HG02642 (cell line): ENCODE results near the gene RELCH.

Experiments
- ATAC-seq: cut with Tn5 transposase; IDR thresholded peaks from one replicate; pipeline ENCODE4 v1.9.1; 2021; ENCODE audit warnings: mild to moderate bottlenecking; ENCODE audit not compliant: unreplicated experiment, poor library complexity

Gene RELCH

DNA sequence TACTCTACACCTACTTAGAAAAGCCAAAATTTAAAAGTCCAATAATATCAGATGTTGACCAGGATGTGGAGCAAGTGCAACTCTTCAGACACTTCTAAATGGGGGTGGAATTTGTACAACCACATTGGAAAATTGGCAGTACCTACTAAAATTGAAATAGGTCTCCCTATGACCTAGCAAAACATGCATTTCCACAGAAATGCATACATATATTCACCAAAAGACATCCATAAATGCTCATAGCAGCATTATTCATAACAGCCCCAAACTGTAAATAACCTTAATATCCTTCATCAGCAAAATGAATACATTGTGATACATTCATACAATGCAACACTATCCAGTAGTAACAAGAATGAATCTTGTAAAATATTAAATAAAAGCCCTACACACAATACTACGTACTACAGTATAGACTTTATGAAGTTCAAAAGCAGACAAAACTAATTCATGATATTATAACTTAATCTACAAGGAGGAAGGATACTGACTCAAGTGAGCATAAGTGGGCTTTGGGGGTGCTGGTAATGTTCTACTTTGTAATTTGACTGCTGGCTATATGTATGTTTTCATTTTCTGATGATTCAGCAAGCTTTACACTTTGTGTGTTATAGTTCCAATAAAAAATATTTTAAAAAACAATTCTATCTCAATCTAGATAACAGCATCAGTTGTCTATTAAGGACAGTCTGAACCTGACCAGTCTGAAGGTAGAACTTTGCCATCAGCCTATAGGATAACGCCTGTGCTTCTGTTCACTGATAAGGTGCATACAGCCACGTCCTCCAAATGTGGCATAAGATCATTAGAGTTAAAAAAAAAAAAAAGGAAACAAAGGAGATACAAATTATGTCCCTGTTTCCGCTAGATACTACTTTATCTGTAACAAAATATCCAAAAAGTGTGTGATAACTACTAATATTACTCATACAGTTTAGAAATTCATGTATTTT is 131.4 kb downstream of the RELCH start:
- no peak for ATAC-seq

DNA sequence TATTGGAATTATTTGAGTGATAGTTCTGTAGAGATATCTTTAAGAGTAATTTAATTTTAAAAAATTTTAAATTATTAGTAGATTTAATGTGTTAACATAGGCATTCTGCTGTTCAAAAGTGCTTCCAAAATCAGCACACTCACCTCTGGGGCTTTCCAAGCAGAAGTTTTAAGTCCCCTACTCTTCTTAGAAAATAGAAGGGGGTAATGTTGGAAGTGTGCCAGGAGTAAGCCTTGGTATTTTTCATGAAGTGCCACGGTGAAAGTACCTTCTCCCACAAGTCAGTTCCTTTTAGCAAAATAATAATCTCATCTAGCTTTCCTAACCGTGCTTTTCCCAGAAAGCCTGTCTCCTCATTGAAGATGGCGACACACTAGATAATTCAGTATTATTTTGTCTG is 134.1 kb downstream of the RELCH start:
- no peak for ATAC-seq

DNA sequence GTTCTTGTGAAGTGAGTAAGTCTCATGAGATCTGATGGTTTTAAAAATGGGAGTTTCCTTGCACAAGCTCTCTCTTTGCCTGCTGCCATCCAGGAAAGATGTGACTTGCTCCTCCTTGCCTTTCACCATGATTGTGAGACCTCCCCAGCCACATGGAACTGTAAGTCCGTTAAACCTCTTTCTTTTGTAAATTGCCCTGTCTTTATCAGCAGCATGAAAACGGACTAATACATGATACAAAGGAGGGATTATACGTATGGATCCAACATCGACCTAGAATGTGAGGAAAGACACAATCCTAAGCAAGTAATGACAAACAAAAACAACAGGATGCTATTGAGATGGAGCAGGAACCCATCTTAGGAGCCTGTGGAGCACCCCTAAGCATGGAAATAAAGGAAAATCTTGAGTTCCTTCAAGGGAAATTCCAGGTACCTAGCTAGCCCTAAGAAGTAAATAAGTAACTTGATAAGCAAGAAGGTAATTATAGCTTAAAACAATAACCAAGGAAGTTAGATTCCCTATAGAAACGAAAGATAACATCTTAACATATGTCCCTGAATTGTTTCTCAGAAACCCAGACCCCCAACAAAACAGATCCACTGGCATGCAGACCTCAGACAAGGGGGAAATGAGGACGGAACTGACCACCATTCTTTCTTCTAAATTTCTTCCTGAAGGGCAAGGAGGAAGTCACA is 136.6 kb downstream of the RELCH start:
- ATAC-seq, result no peak

DNA sequence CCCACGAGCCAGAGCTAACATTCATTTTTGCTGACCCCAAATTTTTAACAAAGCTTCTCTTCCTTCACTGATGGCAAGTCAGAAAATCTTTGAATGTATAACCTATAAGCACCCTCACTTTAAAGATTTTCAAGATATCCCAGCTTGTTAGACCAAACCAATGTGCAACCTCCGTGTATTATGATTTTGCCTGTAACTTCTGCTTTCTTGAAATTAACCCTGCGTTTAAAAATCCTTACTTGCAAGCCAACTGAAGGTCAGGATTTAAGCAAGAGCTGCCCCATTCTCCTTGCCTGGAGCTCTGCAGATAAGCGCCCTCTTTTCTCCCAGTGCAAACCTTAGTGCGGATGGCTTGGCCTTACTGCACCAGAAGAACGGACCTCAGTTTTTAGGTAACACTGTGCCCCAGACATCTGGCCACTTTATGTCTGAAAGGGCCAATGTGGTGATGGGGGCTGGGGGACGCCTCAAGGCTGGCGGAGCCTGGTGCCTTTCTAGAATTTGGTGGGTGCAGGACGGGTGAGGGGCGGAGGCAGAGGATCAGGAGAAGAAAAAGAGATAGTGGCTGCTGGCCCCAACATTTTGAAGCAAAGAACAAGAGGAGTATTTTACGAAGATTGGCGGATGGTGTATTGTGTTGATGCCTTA is 137.2 kb downstream of the RELCH start:
- ATAC-seq, result no peak

DNA sequence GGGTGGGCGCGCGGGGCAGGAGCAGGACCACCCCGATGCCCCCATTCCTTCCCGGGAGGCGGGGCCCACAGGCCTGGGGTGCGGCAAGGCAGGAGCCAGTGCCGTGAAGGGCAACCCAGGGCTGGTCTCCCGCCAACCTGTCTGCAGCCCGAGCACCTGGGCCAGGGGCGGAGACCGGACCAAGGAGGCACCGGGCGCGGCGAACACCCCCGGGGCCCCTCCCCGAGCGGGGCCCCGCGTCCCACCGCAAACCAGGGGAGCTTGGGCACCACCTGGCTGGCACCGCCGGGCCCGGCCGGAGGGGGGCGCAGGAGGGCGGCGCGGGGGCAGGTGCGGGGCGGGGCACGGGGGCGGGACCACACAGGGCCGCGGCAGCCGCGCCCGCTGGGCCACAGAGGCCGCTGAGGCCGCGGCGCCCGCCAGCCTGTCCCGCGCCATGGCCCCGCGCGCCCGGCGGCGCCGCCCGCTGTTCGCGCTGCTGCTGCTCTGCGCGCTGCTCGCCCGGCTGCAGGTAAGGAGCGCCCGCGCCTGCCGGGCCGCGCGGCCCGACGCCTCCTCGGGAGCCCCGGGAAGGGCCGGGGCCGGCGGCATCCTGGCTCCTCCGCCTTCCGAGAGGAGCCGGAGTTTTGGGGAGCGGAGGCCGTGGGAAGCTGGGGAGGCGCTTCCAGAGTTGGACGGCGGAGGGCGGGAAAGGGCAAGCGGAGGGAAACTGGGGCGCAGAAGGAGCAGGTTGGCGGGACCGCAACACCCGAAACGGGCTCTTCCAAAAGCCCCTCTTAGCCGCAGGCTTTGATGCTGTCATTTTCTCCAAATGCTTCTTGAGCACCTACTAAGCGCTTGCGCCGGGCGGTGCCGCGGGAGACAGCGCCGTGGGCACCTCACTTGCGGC is 138.1 kb downstream of the RELCH start, which contains the start of gene TNFRSF11A:
TSS of gene TNFRSF11A (plus strand) at position 394 of the 889 bp plus-strand sequence. CDS start at position 437, 43 bp downstream.
- ATAC-seq, result peak; percentile 76

DNA sequence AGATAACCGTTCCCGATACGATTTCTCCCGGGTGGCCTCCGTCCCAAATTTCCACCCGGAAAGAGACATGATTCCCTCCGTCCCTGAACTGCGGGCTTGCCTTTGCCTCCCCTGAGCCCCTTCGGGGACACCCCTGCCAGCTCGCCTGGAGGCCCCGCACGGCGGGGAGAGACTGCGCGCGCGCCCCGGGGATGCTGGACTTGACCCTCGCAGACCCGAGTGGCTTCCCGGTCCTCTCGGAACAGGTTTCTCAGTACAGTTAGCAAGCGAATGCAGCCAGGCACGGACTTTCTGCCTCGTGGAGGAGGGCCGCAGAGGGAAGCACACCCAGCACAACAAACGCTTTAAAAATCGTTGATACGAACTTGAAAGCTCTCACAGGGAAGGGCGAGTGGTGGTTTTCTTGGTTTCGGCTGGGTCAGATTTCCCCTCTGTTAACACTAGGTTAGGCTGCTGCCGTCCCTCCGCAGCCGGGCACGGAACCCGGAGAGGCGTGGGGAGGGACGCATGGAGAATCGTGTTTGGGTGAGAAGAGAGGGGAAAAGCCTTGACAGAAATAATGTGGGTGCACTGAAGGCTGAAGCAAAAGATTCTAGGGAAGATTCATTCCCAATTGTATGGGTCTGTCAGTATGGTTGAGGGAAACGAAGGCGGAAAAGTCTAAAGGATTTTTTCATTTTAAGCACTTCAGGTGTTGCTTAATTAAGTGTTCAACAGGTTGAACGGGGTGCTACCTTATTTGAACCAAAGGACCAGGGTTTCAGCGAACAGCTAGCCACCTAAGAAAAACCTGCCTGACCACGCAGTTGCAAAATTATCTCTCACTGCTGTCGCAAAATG is 139.0 kb downstream of the RELCH start:
- ATAC-seq, result peak; percentile 32

DNA sequence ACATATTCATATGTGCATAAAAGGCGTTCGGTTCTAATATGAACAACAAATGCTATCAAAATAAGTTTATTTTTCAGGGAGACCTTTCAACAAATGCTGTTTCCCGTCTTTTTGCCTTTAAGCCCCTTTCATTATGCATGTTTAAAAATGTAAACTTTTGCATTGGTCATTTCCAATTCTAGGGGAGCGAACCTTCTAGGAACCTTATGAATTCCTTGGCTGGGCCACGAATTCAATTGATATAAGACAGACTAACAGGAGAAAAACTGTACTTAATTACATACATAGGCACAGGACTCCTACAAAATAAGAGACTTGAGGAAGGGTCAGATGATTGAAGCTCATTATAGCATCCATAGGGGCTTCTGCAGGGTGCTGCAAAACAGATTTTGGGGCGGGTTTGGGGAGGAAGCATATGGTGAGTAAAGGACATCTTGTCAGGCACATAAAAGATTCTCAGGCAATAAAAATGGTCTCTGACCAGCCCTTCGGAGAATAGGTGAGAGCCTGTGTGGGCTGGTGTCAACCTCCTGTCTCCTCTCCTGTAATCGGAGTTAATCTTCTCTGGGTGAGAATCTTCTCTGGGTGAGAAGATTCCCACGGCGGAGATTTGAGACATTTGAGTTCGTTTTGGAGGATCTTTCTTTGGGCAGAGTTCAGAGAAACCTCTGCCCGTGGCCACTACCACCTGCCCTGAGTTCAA is 139.7 kb downstream of the RELCH start:
- ATAC-seq, result no peak

DNA sequence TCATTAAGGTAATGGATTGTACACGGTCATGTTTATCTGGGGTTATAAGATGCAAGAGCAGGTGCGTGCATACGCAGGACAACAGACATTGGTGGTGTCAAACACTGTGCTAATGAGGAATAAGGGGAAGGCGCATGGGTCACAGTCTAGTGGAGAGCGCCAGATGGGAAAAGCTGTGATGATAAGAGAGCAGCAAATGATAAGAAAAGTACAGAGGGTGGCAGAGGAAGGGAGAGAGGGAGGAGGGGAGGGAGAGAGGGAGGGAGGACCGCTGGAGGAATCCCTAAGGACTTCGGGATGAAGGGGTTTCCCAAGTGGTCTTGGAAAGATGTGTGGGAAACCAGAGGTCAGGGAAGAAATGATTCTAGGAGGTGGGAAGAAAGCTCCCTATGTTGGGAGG is 140.9 kb downstream of the RELCH start:
- ATAC-seq, result no peak

DNA sequence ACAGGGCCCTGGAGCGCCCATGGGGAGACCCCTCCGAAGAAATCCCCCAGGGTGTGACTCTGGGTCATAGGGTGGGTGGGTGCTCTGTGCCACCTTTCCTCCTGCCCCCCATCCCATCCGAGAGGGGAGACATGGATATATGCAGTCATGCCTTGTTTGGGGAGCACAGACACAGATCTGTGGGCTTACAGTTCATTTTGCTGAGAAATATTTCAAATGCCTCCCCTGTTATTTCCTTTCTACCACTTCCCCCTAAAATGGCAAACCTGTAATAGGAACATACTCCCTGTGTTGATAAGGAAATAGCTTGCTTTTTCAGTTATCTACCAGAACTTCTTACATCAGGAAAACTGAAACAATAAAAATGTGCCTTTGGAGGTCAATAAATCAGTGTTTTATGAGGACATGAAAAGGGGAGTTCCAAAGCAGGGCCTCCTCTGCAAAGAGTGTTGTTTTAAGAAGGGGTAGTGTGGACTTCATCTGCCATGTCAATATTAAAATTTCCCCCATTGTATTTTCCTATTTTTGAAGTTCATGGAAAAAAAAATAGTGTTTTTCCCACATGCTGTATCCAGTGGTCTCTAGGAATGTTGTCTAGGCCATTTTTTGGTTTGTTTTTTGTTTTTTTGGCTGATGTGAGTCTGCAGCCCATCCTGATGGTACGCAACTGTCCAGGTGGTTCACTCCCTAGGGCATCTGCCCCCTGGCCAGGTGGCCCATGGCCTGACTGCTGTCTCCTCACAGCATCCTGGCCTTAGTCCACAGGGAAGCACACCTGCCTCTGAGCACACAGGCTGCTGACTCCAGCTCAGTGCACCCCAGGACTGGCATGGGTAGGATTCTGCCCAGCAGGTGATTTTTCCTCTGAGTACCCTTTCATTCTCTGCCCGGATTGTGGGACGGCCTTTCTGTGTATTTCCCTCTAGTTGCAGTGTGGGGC is 141.8 kb downstream of the RELCH start:
- ATAC-seq, result no peak

DNA sequence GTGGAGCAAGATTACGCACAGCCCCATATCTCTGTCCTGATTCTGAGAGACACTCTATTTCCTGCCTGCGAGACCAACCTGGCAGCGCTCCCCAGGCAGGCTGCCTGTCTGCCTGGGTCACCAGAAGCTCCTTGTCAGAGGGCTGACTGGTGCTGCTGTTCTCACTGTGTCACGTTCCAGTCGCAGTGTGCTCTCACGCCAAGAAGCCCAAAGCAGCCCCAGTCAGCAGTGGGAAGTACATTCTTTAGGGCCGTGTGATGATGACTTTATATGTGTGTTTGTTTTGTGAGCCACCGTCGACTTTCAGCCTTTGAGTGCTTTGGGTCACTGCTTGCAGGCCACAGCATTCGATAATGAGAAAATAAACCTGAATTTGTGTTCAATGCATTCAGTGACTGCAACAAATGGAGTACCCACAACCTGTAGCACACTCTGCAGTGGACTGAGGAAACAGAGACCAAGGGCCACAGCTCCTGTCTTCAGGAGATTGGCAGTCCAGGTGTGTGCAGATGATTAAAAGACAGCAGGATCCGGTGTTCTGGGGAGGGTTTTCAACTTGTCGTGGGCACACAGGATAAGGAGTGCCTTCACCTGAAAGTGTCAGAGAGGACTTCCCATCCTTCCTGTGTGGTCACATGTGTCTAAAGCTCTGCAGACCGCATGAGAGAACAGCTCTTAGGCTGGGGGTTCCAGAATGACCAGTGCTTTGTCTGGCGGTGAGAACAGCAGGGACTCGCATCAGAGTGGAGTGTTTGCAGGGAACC is 142.8 kb downstream of the RELCH start:
- ATAC-seq, result no peak

DNA sequence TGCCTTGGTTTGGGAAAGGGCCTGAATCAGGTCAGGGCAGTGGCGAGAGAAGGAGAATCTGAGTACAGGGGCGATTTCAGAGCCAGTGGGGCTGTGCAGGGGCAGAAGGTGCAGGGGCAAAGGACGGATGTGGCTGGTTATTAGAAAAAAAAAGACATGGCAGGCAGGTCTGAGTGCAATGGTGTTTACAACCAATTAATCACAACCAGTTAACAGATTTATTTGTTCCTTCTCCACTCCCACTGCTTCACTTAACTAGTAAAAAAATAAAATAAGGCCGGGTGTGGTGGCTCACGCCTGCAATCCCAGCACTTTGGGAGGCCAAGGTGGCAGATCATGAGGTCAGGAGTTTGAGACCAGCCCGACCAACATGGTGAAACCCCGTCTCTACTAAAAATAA is 143.6 kb downstream of the RELCH start:
- no peak for ATAC-seq

DNA sequence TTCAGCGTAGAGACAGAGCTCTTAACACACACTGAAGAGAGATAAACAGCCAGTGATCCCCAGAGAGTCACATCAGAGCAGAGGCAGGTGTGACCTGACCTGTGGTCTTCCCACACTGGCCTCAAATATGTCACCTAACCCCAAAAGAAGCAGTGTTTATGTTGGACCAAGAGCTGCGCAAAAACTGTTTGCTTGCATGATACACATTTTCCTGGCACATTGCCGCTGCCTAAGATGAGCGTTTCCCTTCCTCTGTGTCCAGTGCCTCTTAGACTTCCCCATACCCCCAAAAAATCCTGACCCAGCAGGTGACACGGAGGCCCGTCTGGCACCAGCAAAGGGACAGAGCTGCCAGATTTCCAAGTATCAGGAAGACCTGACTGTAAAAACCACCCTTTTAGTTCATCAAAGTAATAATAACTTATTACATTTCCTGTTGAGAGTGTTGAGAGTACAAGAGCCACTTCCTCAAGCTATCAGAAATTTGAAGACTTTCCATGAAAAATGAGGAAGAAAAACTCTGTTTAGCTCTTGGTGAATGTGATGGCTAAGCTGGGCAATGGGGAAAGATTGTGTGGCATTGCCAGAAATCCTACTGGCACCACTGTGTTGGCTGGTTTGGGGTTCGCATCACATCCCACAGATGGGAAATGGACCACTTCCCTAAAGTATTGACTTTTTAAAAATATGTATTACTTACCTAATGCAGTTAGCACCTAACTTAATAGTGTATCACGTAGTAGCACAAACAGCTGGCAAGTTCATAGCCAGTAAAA is 144.7 kb downstream of the RELCH start:
- no peak for ATAC-seq

DNA sequence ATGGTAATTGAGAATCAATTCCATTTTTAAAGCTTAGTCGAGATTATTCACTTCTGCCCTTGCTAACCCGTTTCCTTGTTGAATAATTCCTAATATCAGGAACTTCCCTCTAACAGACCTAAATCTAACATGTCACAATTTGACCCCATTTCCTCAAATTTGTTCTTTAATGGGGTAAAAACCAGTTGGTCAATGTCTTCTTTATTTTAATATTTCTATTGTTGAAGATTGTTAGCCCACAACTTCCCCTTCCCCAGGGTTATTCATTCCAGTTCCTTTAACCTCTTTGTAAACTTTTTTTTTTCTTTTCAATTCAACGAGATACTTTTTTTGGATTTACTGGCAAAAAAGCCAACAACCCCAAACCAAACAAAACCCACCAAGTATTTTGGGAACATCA is 145.4 kb downstream of the RELCH start:
- no peak for ATAC-seq

DNA sequence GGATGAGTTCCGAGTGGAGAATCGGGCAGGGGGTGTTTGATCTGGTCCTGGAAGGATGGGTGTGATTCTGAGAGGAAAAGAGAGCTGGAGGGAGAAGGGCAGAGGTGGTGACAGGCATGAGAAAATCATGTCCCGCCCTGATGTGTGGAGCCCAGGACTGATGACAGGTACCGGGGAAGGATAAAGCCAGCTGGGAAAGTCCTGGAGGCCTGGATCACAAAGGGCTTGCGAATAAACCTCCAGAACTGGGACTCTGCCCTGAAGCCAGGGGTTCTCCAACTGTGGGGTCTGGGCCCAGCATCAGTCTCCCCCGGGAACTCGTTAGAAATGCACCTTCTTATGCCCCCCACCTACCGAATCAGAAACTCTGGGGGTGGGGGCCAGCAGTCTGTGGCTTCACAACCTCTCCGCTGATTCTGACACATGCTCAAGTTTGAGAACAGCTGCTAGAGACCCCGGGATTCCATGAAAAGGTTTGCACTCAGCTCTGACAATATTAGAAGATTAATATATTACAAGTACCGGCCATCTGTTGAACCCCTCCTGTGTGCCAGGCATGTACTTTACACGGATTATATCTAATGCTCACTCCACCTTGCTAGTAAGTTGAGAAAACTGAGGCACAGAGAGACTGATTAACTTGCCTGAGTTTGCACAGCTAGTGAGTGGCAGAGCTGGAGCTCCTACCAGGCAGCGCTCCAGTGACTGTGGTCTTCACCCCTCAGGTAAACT is 146.1 kb downstream of the RELCH start:
- ATAC-seq, result no peak

DNA sequence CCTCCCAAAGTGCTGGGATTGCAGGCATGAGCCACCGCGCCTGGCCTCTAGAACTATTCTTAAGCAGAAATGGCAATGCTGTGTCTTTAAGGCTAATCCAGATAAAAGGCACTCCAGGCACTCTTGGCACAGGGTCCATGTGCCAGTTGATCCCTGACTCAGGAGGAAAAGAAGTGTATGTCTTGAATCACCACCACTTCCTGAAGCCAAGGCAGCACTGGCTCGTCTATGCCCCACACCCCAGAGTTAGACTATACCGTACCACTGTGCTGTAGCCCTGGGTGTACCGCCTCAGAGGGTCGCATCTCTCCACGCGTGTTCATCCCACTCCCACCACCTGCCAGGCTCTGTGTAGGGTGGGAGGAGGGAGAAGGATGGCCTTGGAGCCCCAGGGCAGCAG is 147.1 kb downstream of the RELCH start:
- ATAC-seq, result no peak
